Left cardiac atrium (tissue), 4 donors: Measurements from ENCODE around the gene CCDC50. TPM values are rescaled to one million over a fixed set of nuclear protein-coding genes. Genes with fewer than 3 reads are reported as not detected.

ENCODE experiments used
- ATAC-seq, 2 donors: fragments of 200-7000 bp; cut with Tn5 transposase; one replicate each; pipeline ENCODE4 v1.9.1; 2020; ENCODE audit warnings: mild to moderate bottlenecking in 2 of 2, moderate library complexity in 2 of 2
- DNase-seq: peaks from one replicate; pipeline ENCODE4 v3.0.0-alpha.2; 2020
- intact Hi-C, 2 donors: fragments of 100-400 bp; cut with DNase I; formaldehyde crosslinking; loops; one replicate each; pipeline versions ENCODE4 v1.14.1 to v1.15.1; 2022 to 2023
- total RNA-seq, 2 donors: library from RNA; stranded (reverse); fragmentation: NEBNext Ultra II Directional; extraction: Animal tissue kit (Norgen Biotek cat#: 25700); gene quantifications; one replicate each; pipeline ENCODE4 v1.2.1, GENCODE V29; 2021
- donor health status: DM: no; HTN: yes; CAD: no.
- donor health status: DM: no; HTN: yes; CAD: no; lungs with severe emphysema.
- donor health status: DM: yes; HTN: yes; CAD: no.
- donor health status: Dilated cardiomyopathy.

Gene CCDC50
- total RNA-seq, 2 donors from 2014 or later = 53.1 to 69.0 TPM

GRCh38 chr3:191313296-191313695, 15.9 kb upstream of the CCDC50 start:
- intact Hi-C loops = no loop called here
- ATAC-seq (no peak), DNase-seq (no peak)

DNA sequence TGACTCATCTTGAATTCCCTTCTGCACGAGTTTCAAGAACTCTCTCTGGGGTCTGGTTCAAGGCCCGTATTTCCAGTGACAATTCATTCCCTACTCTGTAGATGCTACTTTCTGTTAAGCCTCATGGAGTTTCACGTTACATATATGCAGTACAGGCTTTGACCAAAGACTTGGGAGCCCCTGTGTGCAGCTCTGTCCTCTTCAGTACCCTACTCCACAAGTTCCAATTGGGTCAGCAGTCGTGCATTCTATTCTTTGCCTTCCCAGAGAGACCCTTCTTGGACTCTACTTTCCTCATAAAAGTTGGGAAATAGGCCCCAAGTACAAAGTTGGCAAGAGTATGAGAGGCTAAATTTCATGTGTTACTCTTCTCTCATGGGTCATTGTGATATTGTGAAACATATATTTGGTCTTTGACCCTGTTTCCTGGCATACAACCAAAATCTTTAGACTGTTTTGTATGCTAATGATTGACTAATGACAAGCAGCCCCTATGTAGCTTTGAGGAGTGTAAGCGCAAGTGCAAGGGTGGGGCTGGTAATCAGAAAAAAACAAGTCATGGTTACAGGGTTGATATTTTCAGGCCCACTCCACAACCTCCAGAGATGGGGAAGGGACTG, 15.0 kb upstream of the CCDC50 start:
- intact Hi-C loops = no loop called here
- ATAC-seq (peak in 1 of 2 donors; percentile 76), DNase-seq (no peak)

- DNase-seq = no peak
- ATAC-seq = no peak
- intact Hi-C loops = no loop called here
Observed at GRCh38 chr3:191316876-191317603, 12.2 kb upstream of the CCDC50 start.

GRCh38 chr3:191320316-191320715, 8.9 kb upstream of the CCDC50 start:
- ATAC-seq = no peak
- DNase-seq = no peak
- intact Hi-C loops = no loop called here

- DNase-seq = no peak
- ATAC-seq = no peak
- intact Hi-C loops = no loop called here
Observed at GRCh38 chr3:191321019-191321767, 8.0 kb upstream of the CCDC50 start.

- intact Hi-C loops = loop anchor here in 1 of 2 donors (5.0 kb wide), 1 partner anchor 78 kb away; no protein-coding TSS in a partner anchor
- ATAC-seq = no peak
Observed at GRCh38 chr3:191324936-191325335, 4.3 kb upstream of the CCDC50 start.

DNA sequence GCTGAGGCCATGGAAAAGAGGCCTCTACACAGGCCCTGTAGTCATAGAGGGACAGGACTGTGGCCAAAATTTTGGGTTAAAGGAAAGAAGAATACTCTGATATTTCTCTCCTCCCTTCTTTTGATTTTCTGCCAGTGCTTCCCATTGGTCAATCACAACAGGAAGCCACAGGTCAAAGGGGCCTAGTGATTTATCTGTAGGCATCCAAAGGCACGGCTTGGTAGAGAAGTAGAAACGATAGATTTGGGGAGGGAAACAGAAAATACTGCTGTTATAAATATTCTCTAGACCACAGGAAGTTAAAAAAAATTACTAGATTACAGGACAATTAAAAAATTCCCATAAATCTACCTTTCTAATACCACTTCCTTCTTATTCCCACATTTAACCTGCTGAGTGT, 1.7 kb upstream of the CCDC50 start:
- DNase-seq = no peak
- intact Hi-C loops = loop anchor here in 1 of 2 donors (5.0 kb wide), 1 partner anchor 80 kb away; no protein-coding TSS in a partner anchor

More at GRCh38 chr3:191324936-191325335, 4.3 kb upstream of the CCDC50 start:
- no peak for DNase-seq

GRCh38 chr3:191328383-191328961, 722 bp upstream of the CCDC50 start:
- ATAC-seq (peak; percentile 2 to 68), DNase-seq (no peak)
- intact Hi-C loops = loop anchor here in 1 of 2 donors (5.0 kb wide), 1 partner anchor 81 kb away; no protein-coding TSS in a partner anchor

More for the DNA sequence above, 1.7 kb upstream of the CCDC50 start:
- no peak for ATAC-seq

- ATAC-seq (peak; percentile 58 to 70), DNase-seq (peak; percentile 53)
- intact Hi-C loops = loop anchor here in 1 of 2 donors (5.0 kb wide), 2 partner anchors 47 to 83 kb away; no protein-coding TSS in a partner anchor
Observed at GRCh38 chr3:191329654-191330529, 698 bp downstream of the CCDC50 start, which contains the start of gene UTS2B. TSS of gene UTS2B (minus strand) at chr3:191330526. CDS start at chr3:191282189, 48,337 bp downstream.

- intact Hi-C loops = loop anchor here in 1 of 2 donors (5.0 kb wide), 1 partner anchor 47 kb away; no protein-coding TSS in a partner anchor
- ATAC-seq = peak; percentile 9 to 17
Observed at GRCh38 chr3:191330530-191331048, 1.4 kb downstream of the CCDC50 start.

DNA sequence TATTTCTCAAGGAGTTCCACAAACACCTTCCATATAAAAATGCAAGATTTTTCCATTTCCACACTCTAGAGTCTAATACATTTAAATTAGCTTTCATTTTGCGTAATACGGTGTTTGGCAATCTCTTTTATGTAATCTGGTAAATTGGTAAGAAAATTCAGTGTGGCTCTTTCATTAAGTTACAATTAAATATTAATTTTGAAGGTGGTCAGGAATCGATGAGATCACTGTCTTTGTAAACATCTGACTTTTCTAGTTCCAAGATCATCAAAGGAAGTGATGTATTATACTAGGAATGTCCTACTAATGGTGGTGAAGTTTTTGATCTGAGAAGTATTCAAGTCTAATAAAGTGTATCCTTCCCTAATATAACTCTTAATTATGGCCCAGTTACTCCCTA, 2.2 kb downstream of the CCDC50 start:
- DNase-seq (no peak), ATAC-seq (no peak)
- intact Hi-C loops = loop anchor here in 1 of 2 donors (5.0 kb wide), 1 partner anchor 46 kb away; no protein-coding TSS in a partner anchor

More at GRCh38 chr3:191330530-191331048, 1.4 kb downstream of the CCDC50 start:
- no peak for DNase-seq

- intact Hi-C loops = loop anchor here in 1 of 2 donors (5.0 kb wide), 1 partner anchor 44 kb away; no protein-coding TSS in a partner anchor
- no peak for ATAC-seq
- DNase-seq = no peak
Observed at GRCh38 chr3:191333298-191333880, 4.2 kb downstream of the CCDC50 start.

GRCh38 chr3:191334346-191334893, 5.2 kb downstream of the CCDC50 start:
- intact Hi-C loops = loop anchor here in 1 of 2 donors (5.0 kb wide), 1 partner anchor 43 kb away; no protein-coding TSS in a partner anchor
- ATAC-seq (no peak), DNase-seq (no peak)

DNA sequence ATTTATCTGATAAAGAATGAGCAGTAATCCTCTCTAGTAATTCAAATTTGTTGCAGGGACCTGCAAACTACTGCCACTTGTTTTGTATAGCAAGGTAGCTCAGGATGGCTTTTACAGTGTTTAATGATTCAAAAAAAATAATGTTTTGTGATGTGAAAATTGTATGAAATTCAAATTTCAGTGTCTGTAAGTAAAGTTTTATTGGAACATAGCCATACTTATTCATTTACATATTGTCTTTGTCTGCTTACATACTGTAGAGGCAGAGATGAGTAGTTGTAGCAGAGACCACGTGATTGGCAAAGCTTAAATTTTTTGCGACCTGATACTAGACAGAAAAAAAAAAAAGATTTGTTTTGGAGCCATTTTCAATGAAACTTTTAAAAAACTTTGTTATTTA, 7.6 kb downstream of the CCDC50 start:
- DNase-seq (no peak), ATAC-seq (no peak)
- intact Hi-C loops = no loop called here

DNA sequence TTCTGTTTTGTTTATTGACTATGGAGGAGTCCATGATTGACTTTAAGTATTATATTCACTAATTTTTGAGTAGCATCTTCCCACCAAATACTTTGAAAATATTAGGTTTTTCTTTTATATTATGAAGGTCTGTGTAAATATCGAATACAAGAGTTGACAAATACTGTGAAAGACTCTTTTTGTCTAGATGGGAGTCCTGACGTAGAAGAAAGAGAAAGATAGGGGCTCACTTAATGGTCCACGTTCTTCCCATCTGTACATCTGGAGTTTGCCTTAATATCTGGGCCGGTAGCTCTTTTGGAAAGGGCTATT, 8.9 kb downstream of the CCDC50 start:
- ATAC-seq (no peak), DNase-seq (no peak)
- intact Hi-C loops = no loop called here

GRCh38 chr3:191339316-191339917, 10.2 kb downstream of the CCDC50 start:
- ATAC-seq (no peak), DNase-seq (no peak)
- intact Hi-C loops = no loop called here

DNA sequence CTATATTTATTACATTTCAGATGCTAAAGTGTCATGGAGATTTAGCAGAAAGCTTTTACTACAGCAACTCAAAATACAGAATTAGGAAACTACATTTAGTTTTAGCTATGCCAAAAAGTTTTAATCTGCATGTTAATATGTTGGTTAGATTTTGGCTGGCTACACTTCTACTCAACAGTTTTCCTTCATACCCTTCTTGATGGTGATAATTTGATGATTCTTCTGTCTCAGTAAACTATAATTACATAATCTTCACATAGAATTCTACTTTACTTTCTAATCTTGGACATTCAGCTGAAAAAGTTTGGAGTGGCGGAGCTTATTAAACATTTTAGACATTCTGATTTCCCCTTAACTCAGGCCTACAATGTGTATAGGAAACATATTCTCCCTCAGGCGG, 11.2 kb downstream of the CCDC50 start:
- intact Hi-C loops = no loop called here
- no peak for ATAC-seq

More for the DNA sequence above, 11.2 kb downstream of the CCDC50 start:
- no peak for DNase-seq
